Lung (tissue), 12 donors: Measurements from ENCODE around the gene RNF126. TPM values are rescaled to one million over a fixed set of nuclear protein-coding genes. Genes with fewer than 3 reads are reported as not detected.

Source experiments
- ATAC-seq: fragments of 200-7000 bp; cut with Tn5 transposase; one replicate; pipeline ENCODE4 v1.9.1; 2020; ENCODE audit warnings: moderate number of reproducible peaks; ENCODE audit not compliant: insufficient read depth, low FRiP score
- DNase-seq, 3 donors: peaks; one replicate each; pipeline ENCODE4 v3.0.0-alpha.2; 2013 to 2017
- H3K27ac ChIP-seq, 2 donors: one replicate each; pipeline ENCODE4 v1.5.1; 2013; ENCODE audit warnings: mild to moderate bottlenecking in 2 of 2, moderate library complexity in 2 of 2, control low read depth in 1 of 2, inconsistent platforms in 1 of 2, low read depth in 1 of 2, low read length in 1 of 2
- H3K27me3 ChIP-seq, 3 donors: one replicate each; pipeline ENCODE4 v1.5.1; 2013; ENCODE audit warnings: low read length in 2 of 3; ENCODE audit not compliant: control insufficient read depth in 3 of 3, insufficient read depth in 3 of 3
- H3K36me3 ChIP-seq, 4 donors: one replicate each; pipeline ENCODE4 v1.5.1; 2013; ENCODE audit warnings: low read length in 4 of 4, mild to moderate bottlenecking in 1 of 4, moderate library complexity in 1 of 4; ENCODE audit not compliant: control insufficient read depth in 4 of 4, insufficient read depth in 4 of 4
- H3K4me1 ChIP-seq, 5 donors: one replicate each; pipeline ENCODE4 v1.5.1; 2013; ENCODE audit warnings: low read length in 5 of 5, mild to moderate bottlenecking in 2 of 5, moderate library complexity in 1 of 5; ENCODE audit not compliant: control insufficient read depth in 5 of 5, insufficient read depth in 5 of 5
- H3K4me3 ChIP-seq: one replicate; pipeline ENCODE4 v1.5.1; 2013; ENCODE audit warnings: mild to moderate bottlenecking, control low read depth, moderate library complexity
- H3K9ac ChIP-seq, 2 donors: one replicate each; pipeline ENCODE4 v1.5.1; 2013; ENCODE audit warnings: low read length in 2 of 2, control low read depth in 1 of 2; ENCODE audit not compliant: insufficient read depth in 1 of 2
- H3K9me3 ChIP-seq, 4 donors: one replicate each; pipeline ENCODE4 v1.5.1; 2013; ENCODE audit warnings: low read length in 3 of 4, mild to moderate bottlenecking in 1 of 4, moderate library complexity in 1 of 4; ENCODE audit not compliant: control insufficient read depth in 4 of 4, insufficient read depth in 3 of 4
- CTCF ChIP-seq: IDR thresholded peaks from 2 replicates; pipeline ENCODE4 v1.5.1; 2012; ENCODE audit warnings: mild to moderate bottlenecking; ENCODE audit errors: control extremely low read depth, extremely low read depth
- WGBS, 2 donors: extraction: QIAGEN DNeasy Blood & Tissue Kit; methylation state at CpG; one replicate each; pipeline ENCODE4 v1.1.7; 2013; 5-methylcytosine and 5-hydroxymethylcytosine counted together
- polyA plus RNA-seq, 2 donors: library from polyadenylated mRNA; stranded (reverse); fragments of 200-250 nt; gene quantifications; one replicate each; pipeline ENCODE4 v1.2.1, GENCODE V29; 2013
- total RNA-seq, 2 donors: library from RNA; depleted of rRNA in 1 of 2; stranded (reverse); fragments of >200 nt in 1 of 2; gene quantifications; one replicate each; pipeline ENCODE4 v1.2.1, GENCODE V29; 2014 to 2021
- donor health status: control.
- donor health status: control.
- donor health status: Bipolar disorder and iron deficiency.
- donor health status: healthy.
- donor health status: DM: yes; HTN: yes; CAD: no.

The RNF126 gene
- total and polyA plus RNA-seq, 4 donors = 18.1 to 46.2 (median 37.1) TPM

GRCh38 chr19:664913-665443 lies 2.0 kb upstream of the RNF126 start:
- H3K27ac ChIP-seq = peak overlapping the region in 1 of 2 donors; percentile 32
- no peaks in the 10 kb centered on the region for H3K9me3 ChIP-seq
- DNase-seq (peak; percentile 81 to 89 (median 85)), ATAC-seq (no peak)
- H3K36me3 ChIP-seq = no peaks in the 10 kb centered on the region
- H3K9ac ChIP-seq = no peak overlapping the region
- H3K27me3 ChIP-seq = no peaks in the 10 kb centered on the region
- WGBS, 2 donors = 6 to 7% methylated on average over 23 to 24 of the region's 24 CpGs
- H3K4me1 ChIP-seq = peaks cover 0 to 27% (median 10%) of the 10 kb centered on the region in 5 donors
- peak; percentile 94 for TF ChIP-seq CTCF
- peak overlapping the region; percentile 15 for H3K4me3 ChIP-seq

- Histone ChIP-seq H3K4me1 (peaks cover 0 to 40% (median 10%) of the 10 kb centered on the region in 5 donors), H3K9ac (no peak overlapping the region), H3K27me3 (no peaks in the 10 kb centered on the region), H3K4me3 (peak overlapping the region; percentile 47), H3K27ac (peak overlapping the region; percentile 89 to 91), H3K36me3 (no peaks in the 10 kb centered on the region), H3K9me3 (no peaks in the 10 kb centered on the region)
- WGBS, 2 donors = 64 to 67% methylated on average over 17 to 18 of the region's 18 CpGs
- ATAC-seq = no peak
- no peak for TF ChIP-seq CTCF
- no peak for DNase-seq
Measured at GRCh38 chr19:663682-664117, 686 bp upstream of the RNF126 start.

GRCh38 chr19:662207-662961 lies 630 bp downstream of the RNF126 start:
- Histone ChIP-seq H3K27ac (peak overlapping the region; percentile 42 to 74), H3K9ac (peak overlapping the region; percentile 56 to 67), H3K4me1 (peaks cover 0 to 44% (median 10%) of the 10 kb centered on the region in 5 donors), H3K36me3 (peaks cover 0 to 6% (median 0%) of the 10 kb centered on the region in 4 donors), H3K27me3 (no peaks in the 10 kb centered on the region), H3K9me3 (no peaks in the 10 kb centered on the region), H3K4me3 (peak overlapping the region; percentile 94)
- ATAC-seq = no peak
- TF ChIP-seq CTCF = no peak
- 0 to 1% methylated on average over 62 to 81 of the region's 81 CpGs for WGBS, 2 donors
- DNase-seq = peak in 1 of 3 donors; percentile 40
